HG02884 (cell line): ENCODE results near the gene CACTIN.

Experiments used
- ATAC-seq: cut with Tn5 transposase; IDR thresholded peaks from one replicate; pipeline ENCODE4 v1.9.1; 2021; ENCODE audit warnings: mild to moderate bottlenecking, moderate library complexity; ENCODE audit not compliant: unreplicated experiment

Gene CACTIN

GRCh38 chr19:3612901-3613741 lies 13.5 kb downstream of the CACTIN start:
- ATAC-seq: no peak

GRCh38 chr19:3612330-3612729 lies 14.3 kb downstream of the CACTIN start:
- no peak for ATAC-seq

GRCh38 chr19:3611841-3612240 lies 14.7 kb downstream of the CACTIN start:
- ATAC-seq: no peak

GRCh38 chr19:3610745-3611717 lies 15.6 kb downstream of the CACTIN start:
- ATAC-seq: no peak

- ATAC-seq: no peak
These were observed 16.5 kb downstream of the CACTIN start for GRCh38 chr19:3609779-3610719.

GRCh38 chr19:3608750-3609322 lies 17.8 kb downstream of the CACTIN start:
- ATAC-seq: no peak

- no peak for ATAC-seq
These were observed 18.4 kb downstream of the CACTIN start for GRCh38 chr19:3608079-3608641.

GRCh38 chr19:3607303-3608078 lies 19.1 kb downstream of the CACTIN start:
- ATAC-seq: no peak

GRCh38 chr19:3606690-3607289 lies 19.8 kb downstream of the CACTIN start, which contains the start of gene TBXA2R:
Gene TBXA2R (minus strand): TSS chr19:3606875. CDS start chr19:3600634, 6,241 bp downstream.
- ATAC-seq: no peak

- no peak for ATAC-seq
These were observed 20.4 kb downstream of the CACTIN start for GRCh38 chr19:3606174-3606689.

GRCh38 chr19:3605770-3606169 lies 20.8 kb downstream of the CACTIN start:
- ATAC-seq: no peak

GRCh38 chr19:3605361-3605760 lies 21.2 kb downstream of the CACTIN start:
- no peak for ATAC-seq

- ATAC-seq: no peak
These were observed 21.6 kb downstream of the CACTIN start for GRCh38 chr19:3604987-3605343.

- no peak for ATAC-seq
These were observed 22.2 kb downstream of the CACTIN start for GRCh38 chr19:3604227-3604986.

- ATAC-seq: no peak
These were observed 23.3 kb downstream of the CACTIN start for GRCh38 chr19:3603121-3603811.

GRCh38 chr19:3601021-3601420 lies 25.6 kb downstream of the CACTIN start:
- no peak for ATAC-seq

GRCh38 chr19:3599776-3600187 lies 26.8 kb downstream of the CACTIN start:
- ATAC-seq: no peak
